Nephron progenitor cell (in vitro differentiated cells): Measurements from ENCODE around the gene PNPLA1.

Source experiments
- DNase-seq: peaks from one replicate; pipeline ENCODE4 v3.0.0; 2021
- H3K27ac Mint-ChIP-seq: 2 replicates; pipeline ENCODE4 v1.8.0; 2021; ENCODE audit warnings: mild to moderate bottlenecking, moderate library complexity, mixed read lengths
- H3K27me3 Mint-ChIP-seq: 2 replicates; pipeline ENCODE4 v1.8.0; 2021; ENCODE audit warnings: mild to moderate bottlenecking, low read depth, mixed read lengths; ENCODE audit not compliant: poor library complexity
- H3K36me3 Mint-ChIP-seq: 2 replicates; pipeline ENCODE4 v1.8.0; 2021; ENCODE audit warnings: low read depth, mixed read lengths
- H3K4me1 Mint-ChIP-seq: 2 replicates; pipeline ENCODE4 v1.8.0; 2021; ENCODE audit warnings: mixed read lengths
- H3K4me3 Mint-ChIP-seq: 2 replicates; pipeline ENCODE4 v1.8.0; 2021; ENCODE audit warnings: mild to moderate bottlenecking, moderate library complexity, mixed read lengths
- H3K9me3 Mint-ChIP-seq: 2 replicates; pipeline ENCODE4 v1.8.0; 2021; ENCODE audit warnings: mild to moderate bottlenecking, moderate library complexity, mixed read lengths
- CTCF ChIP-seq: fragments of 200-600 bp; sonication (generic); IDR thresholded peaks from 2 replicates; pipeline ENCODE4 v1.5.0; 2021; ENCODE audit warnings: antibody characterized with exemption

The PNPLA1 gene

GRCh38 chr6:36345681-36346466, 76.0 kb downstream of the PNPLA1 start:
- TF ChIP-seq CTCF = no peak
- Mint-ChIP-seq H3K36me3 (no peaks in the 10 kb centered on the region), H3K4me3 (no peak overlapping the region), H3K27ac (no peak overlapping the region), H3K27me3 (peaks cover 20% of the 10 kb centered on the region), H3K4me1 (peaks cover 38% of the 10 kb centered on the region), H3K9me3 (no peaks in the 10 kb centered on the region)
- no peak for DNase-seq

- no peak overlapping the region for H3K27ac Mint-ChIP-seq
- peaks cover 38% of the 10 kb centered on the region for H3K4me1 Mint-ChIP-seq
- no peak for TF ChIP-seq CTCF
- no peak for DNase-seq
- H3K36me3 Mint-ChIP-seq = no peaks in the 10 kb centered on the region
- H3K9me3 Mint-ChIP-seq = no peaks in the 10 kb centered on the region
- no peak overlapping the region for H3K4me3 Mint-ChIP-seq
- peaks cover 20% of the 10 kb centered on the region for H3K27me3 Mint-ChIP-seq
Observed at GRCh38 chr6:36346486-36347273, 76.8 kb downstream of the PNPLA1 start.

GRCh38 chr6:36347621-36348020, 77.8 kb downstream of the PNPLA1 start:
- TF ChIP-seq CTCF = no peak
- DNase-seq = no peak
- Mint-ChIP-seq H3K27ac (no peak overlapping the region), H3K27me3 (peaks cover 13% of the 10 kb centered on the region), H3K4me1 (peaks cover 38% of the 10 kb centered on the region), H3K4me3 (no peak overlapping the region), H3K36me3 (no peaks in the 10 kb centered on the region), H3K9me3 (peaks cover 2% of the 10 kb centered on the region)

GRCh38 chr6:36349240-36349639, 79.4 kb downstream of the PNPLA1 start:
- DNase-seq = no peak
- Mint-ChIP-seq H3K36me3 (no peaks in the 10 kb centered on the region), H3K4me1 (peaks cover 38% of the 10 kb centered on the region), H3K4me3 (no peak overlapping the region), H3K9me3 (peaks cover 17% of the 10 kb centered on the region), H3K27ac (no peak overlapping the region), H3K27me3 (peaks cover 13% of the 10 kb centered on the region)
- no peak for TF ChIP-seq CTCF

GRCh38 chr6:36350082-36350481, 80.2 kb downstream of the PNPLA1 start:
- Mint-ChIP-seq H3K4me3 (no peak overlapping the region), H3K27ac (no peak overlapping the region), H3K27me3 (peaks cover 13% of the 10 kb centered on the region), H3K9me3 (peaks cover 17% of the 10 kb centered on the region), H3K4me1 (peaks cover 38% of the 10 kb centered on the region), H3K36me3 (no peaks in the 10 kb centered on the region)
- DNase-seq = no peak
- no peak for TF ChIP-seq CTCF
